Measurements from ENCODE around the gene PARP3.

Gene PARP3

GRCh38 chr3:51995346-51996163 is 53.4 kb downstream of the PARP3 start, which contains the start of gene RPL29:
Gene RPL29 (minus strand): TSS chr3:51995895. CDS start chr3:51995461, 434 bp downstream.
- TF ChIP-seq NFIC (IDR thresholded peaks at IDR 0.05), result no peak
- peak; percentile 55 for TF ChIP-seq USF1 (IDR thresholded peaks at IDR 0.05)
- peak; percentile 72 for TF ChIP-seq YY1 (IDR thresholded peaks at IDR 0.05; ENCODE audit: low read depth)
- TF ChIP-seq, protein P1, sequence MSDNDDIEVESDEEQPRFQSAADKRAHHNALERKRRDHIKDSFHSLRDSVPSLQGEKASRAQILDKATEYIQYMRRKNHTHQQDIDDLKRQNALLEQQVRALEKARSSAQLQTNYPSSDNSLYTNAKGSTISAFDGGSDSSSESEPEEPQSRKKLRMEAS (IDR thresholded peaks at IDR 0.05), result peak; percentile 97
- peak; percentile 99 for TF ChIP-seq TAF1 (IDR thresholded peaks at IDR 0.05; ENCODE audit: low read depth)
- peak; percentile 19; the same call in 1 of the 2 replicates for TF ChIP-seq FOXM1 (IDR thresholded peaks at IDR 0.05; ENCODE audit: borderline replicate concordance, low read depth)
- peak; percentile 82; the same call in 1 of the 2 replicates for TF ChIP-seq TCF12 (IDR thresholded peaks at IDR 0.05; ENCODE audit: low read depth)
- TF ChIP-seq ZBTB7A (IDR thresholded peaks at IDR 0.05; ENCODE audit: low read depth), result no peak
- TF ChIP-seq EP300 (IDR thresholded peaks at IDR 0.05; ENCODE audit: borderline replicate concordance), result peak; percentile 25; the same call in 1 of the 2 replicates
- TF ChIP-seq, protein P2, sequence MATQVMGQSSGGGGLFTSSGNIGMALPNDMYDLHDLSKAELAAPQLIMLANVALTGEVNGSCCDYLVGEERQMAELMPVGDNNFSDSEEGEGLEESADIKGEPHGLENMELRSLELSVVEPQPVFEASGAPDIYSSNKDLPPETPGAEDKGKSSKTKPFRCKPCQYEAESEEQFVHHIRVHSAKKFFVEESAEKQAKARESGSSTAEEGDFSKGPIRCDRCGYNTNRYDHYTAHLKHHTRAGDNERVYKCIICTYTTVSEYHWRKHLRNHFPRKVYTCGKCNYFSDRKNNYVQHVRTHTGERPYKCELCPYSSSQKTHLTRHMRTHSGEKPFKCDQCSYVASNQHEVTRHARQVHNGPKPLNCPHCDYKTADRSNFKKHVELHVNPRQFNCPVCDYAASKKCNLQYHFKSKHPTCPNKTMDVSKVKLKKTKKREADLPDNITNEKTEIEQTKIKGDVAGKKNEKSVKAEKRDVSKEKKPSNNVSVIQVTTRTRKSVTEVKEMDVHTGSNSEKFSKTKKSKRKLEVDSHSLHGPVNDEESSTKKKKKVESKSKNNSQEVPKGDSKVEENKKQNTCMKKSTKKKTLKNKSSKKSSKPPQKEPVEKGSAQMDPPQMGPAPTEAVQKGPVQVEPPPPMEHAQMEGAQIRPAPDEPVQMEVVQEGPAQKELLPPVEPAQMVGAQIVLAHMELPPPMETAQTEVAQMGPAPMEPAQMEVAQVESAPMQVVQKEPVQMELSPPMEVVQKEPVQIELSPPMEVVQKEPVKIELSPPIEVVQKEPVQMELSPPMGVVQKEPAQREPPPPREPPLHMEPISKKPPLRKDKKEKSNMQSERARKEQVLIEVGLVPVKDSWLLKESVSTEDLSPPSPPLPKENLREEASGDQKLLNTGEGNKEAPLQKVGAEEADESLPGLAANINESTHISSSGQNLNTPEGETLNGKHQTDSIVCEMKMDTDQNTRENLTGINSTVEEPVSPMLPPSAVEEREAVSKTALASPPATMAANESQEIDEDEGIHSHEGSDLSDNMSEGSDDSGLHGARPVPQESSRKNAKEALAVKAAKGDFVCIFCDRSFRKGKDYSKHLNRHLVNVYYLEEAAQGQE (IDR thresholded peaks at IDR 0.05; ENCODE audit: low read depth), result no peak
- TF ChIP-seq CEBPB (IDR thresholded peaks at IDR 0.05), result no peak; the same call in 1 of the 2 replicates
- no peak; the same call in 1 of the 2 replicates for TF ChIP-seq EGR1 (IDR thresholded peaks at IDR 0.05)
- TF ChIP-seq CREB1 (IDR thresholded peaks at IDR 0.05; ENCODE audit: low read depth), result no peak; the same call in 1 of the 2 replicates
- TF ChIP-seq TEAD4 (IDR thresholded peaks at IDR 0.05), result peak; percentile 42; the same call in 1 of the 2 replicates
- no peak; the same call in 1 of the 2 replicates for TF ChIP-seq RAD21 (IDR thresholded peaks at IDR 0.05; ENCODE audit: low read depth)

DNA sequence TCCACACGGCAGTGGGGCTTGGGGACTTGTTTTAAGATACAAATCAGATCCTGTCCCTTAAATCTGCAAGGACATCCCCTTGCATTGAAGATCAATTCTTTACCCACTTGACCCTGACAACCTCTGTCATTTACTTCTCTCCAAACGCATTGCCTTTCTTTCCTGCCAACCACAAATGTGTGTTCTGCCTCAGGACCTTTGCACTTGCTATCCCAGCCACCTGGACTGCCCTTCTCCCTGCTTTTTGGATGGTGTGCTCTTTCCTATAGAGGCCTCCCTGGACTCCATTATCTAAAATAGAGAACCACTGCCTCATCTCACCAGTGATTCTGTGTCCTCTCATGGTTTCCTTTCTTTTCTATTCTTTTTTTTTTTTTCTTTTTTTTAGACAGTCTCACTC is 55.0 kb downstream of the PARP3 start:
- no peak for TF ChIP-seq FOXM1 (IDR thresholded peaks at IDR 0.05; ENCODE audit: borderline replicate concordance, low read depth)
- TF ChIP-seq TCF12 (IDR thresholded peaks at IDR 0.05; ENCODE audit: low read depth), result no peak
- TF ChIP-seq CEBPB (IDR thresholded peaks at IDR 0.05), result no peak
- TF ChIP-seq NFIC (IDR thresholded peaks at IDR 0.05), result no peak
- TF ChIP-seq USF1 (IDR thresholded peaks at IDR 0.05), result no peak
- no peak for TF ChIP-seq RAD21 (IDR thresholded peaks at IDR 0.05; ENCODE audit: low read depth)
- no peak for TF ChIP-seq YY1 (IDR thresholded peaks at IDR 0.05; ENCODE audit: low read depth)

DNA sequence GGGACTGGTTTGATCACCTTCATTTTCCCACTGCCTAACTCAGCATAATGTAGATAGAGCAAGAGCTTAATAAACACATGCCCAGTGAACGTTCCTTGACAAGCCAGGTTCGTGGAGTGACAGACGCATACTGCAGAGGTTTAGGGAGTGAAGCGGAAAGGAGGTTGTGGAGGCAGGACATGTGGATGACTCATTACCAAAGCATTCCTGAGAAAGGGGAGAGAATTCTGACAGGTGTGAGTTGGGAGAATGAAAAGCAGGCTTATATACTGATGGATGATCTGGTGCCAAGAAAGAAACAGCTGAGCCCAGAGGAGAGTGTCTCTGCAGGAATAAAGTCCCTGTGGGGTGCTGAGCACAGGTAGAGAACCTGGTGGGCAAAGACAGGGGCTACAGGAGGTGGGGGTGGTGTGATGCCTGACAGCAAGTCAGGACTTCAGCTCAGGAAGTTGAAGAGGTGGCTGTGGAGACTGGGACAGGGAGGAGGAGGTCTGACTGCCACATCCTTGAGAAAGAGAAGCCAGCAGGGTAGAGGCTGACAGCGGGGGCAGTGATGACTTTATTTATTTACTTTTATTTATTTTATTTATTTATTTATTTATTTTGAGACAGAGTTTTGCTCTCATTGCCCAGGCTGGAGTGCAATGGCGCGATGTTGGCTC is 55.9 kb downstream of the PARP3 start:
- TF ChIP-seq NFIC (IDR thresholded peaks at IDR 0.05) (peak; percentile 36; the same call in 1 of the 2 replicates), FOXM1 (IDR thresholded peaks at IDR 0.05; ENCODE audit: borderline replicate concordance, low read depth) (no peak), ZBTB7A (IDR thresholded peaks at IDR 0.05; ENCODE audit: low read depth) (no peak), EGR1 (IDR thresholded peaks at IDR 0.05) (no peak), TEAD4 (IDR thresholded peaks at IDR 0.05) (peak; percentile 82)
